K562 (cell line): Measurements from ENCODE around the gene SLC22A12. TPM values are rescaled to one million over a fixed set of nuclear protein-coding genes. Genes with fewer than 3 reads are reported as not detected.

Source experiments
- ETV6 ChIP-seq, 3 experiments: fragments of 150-350 bp in 1 of 3; sonication (generic) in 1 of 3; formaldehyde crosslinking in 1 of 3; IDR thresholded peaks; 2 replicates each; pipeline versions ENCODE4 v1.6.1 to v1.8.0; 2014 to 2022; ENCODE audit warnings: borderline replicate concordance in 2 of 3, low read depth in 2 of 3, antibody characterized with exemption in 1 of 3, low read length in 1 of 3, mild to moderate bottlenecking in 1 of 3, missing genetic modification reagents in 1 of 3
- FOXJ3 ChIP-seq: sonication (generic); formaldehyde crosslinking; IDR thresholded peaks from 2 replicates; pipeline ENCODE4 v1.4.0; 2020; ENCODE audit warnings: mild to moderate bottlenecking, missing genetic modification reagents
- FOXP1 ChIP-seq: sonication (generic); formaldehyde crosslinking; IDR thresholded peaks from 2 replicates; pipeline ENCODE4 v1.8.0; 2022; ENCODE audit warnings: mild to moderate bottlenecking, missing genetic modification reagents
- HDGF ChIP-seq: fragments of 450-650 bp; IDR thresholded peaks from 2 replicates; pipeline ENCODE4 v1.6.1; 2016
- JUND ChIP-seq, 2 experiments: IDR thresholded peaks; 2 replicates in 1 of 2; 3 replicates in 1 of 2; pipeline ENCODE4 v1.6.1; 2011; ENCODE audit warnings: borderline replicate concordance in 2 of 2, low read depth in 2 of 2, low read length in 2 of 2, improper control_type of control experiment in 1 of 2, missing biosample characterization in 1 of 2, missing genetic modification characterization in 1 of 2, missing genetic modification reagents in 1 of 2
- KDM5B ChIP-seq: fragments of 200-600 bp; sonication (generic); IDR thresholded peaks from 2 replicates; pipeline ENCODE4 v1.6.1; 2012; ENCODE audit warnings: low read depth, mild to moderate bottlenecking, moderate library complexity, low read length, control low read depth, inconsistent platforms; ENCODE audit not compliant: insufficient replicate concordance
- MAZ ChIP-seq, 2 experiments: fragments of 450-650 bp in 1 of 2; sonication (generic) in 1 of 2; formaldehyde crosslinking; IDR thresholded peaks in 1 of 2; conservative IDR thresholded peaks in 1 of 2; 2 replicates each; pipeline versions ENCODE4 v1.4.0 to v1.5.0; 2020; ENCODE audit warnings: mild to moderate bottlenecking in 1 of 2, missing genetic modification reagents in 1 of 2
- NBN ChIP-seq: fragments of 450-650 bp; IDR thresholded peaks from 2 replicates; pipeline ENCODE4 v1.6.1; 2016; ENCODE audit warnings: low read depth, mild to moderate bottlenecking
- SP2 ChIP-seq: IDR thresholded peaks from 2 replicates; pipeline ENCODE4 v1.6.1; 2011; ENCODE audit warnings: mild to moderate bottlenecking, low read depth, low read length, moderate library complexity; ENCODE audit not compliant: poor library complexity, severe bottlenecking; ENCODE audit errors: extremely low read depth
- TBL1XR1 ChIP-seq, 2 experiments: IDR thresholded peaks; 2 replicates each; pipeline ENCODE4 v1.6.1; 2012; ENCODE audit warnings: improper control_type of control experiment in 2 of 2, low read length in 2 of 2, mild to moderate bottlenecking in 1 of 2
- TBP ChIP-seq: optimal IDR thresholded peaks from 2 replicates; pipeline ENCODE3; 2011; ENCODE audit warnings: low read depth, low read length, improper control_type of control experiment
- TEAD2 ChIP-seq: fragments of 450-650 bp; IDR thresholded peaks from 2 replicates; pipeline ENCODE4 v1.6.1; 2016; ENCODE audit warnings: missing genetic modification characterization, control low read depth, missing compliant biosample characterization
- ZNF431 ChIP-seq: sonication (generic); formaldehyde crosslinking; IDR thresholded peaks from 2 replicates; pipeline ENCODE4 v1.8.0; 2022; ENCODE audit warnings: mild to moderate bottlenecking, missing genetic modification reagents
- ZNF584 ChIP-seq: fragments of 200-800 bp; sonication (Bioruptor generic); IDR thresholded peaks from 2 replicates; pipeline ENCODE4 v1.6.1; 2016; ENCODE audit warnings: low read depth, mild to moderate bottlenecking, missing genetic modification characterization, missing compliant biosample characterization
- polyA plus RNA-seq, 8 experiments: library from polyadenylated mRNA; depleted of rRNA in 4 of 8; stranded (reverse) in 5 of 8; unstranded in 3 of 8; fragments of >200 nt; fragmentation: Nextera tagmentation in 2 of 8; fragmentation: Illumina TruSeq in 1 of 8; extraction: Ambion mirVana in 2 of 8; extraction: Trizol in 1 of 8; gene quantifications; 2 replicates each; pipeline versions ENCODE4 v1.2.1 to v1.2.3, GENCODE V29; 2011 to 2014; ENCODE audit warnings: inconsistent platforms in 1 of 8, missing spikeins in 1 of 8
- total RNA-seq, 7 experiments: library from RNA; depleted of rRNA in 6 of 7; stranded (reverse); fragments of >200 nt in 6 of 7; fragmentation: Illumina TruSeq in 2 of 7; extraction: Trizol in 2 of 7; gene quantifications; 2 replicates each; pipeline versions ENCODE4 v1.2.1 to v1.2.3, GENCODE V29; 2011 to 2021; ENCODE audit warnings: low replicate concordance in 1 of 7
- TF ChIP-seq, protein P1 (sequence below): sonication (generic); formaldehyde crosslinking; IDR thresholded peaks from 2 replicates; pipeline ENCODE4 v1.8.1; 2023; ENCODE audit warnings: mild to moderate bottlenecking, missing genetic modification reagents, moderate library complexity
- TF ChIP-seq, protein P2 (sequence below): sonication (generic); formaldehyde crosslinking; IDR thresholded peaks from 2 replicates; pipeline ENCODE4 v1.8.0; 2022; ENCODE audit warnings: missing genetic modification reagents, mild to moderate bottlenecking, borderline replicate concordance
- TF ChIP-seq, protein P3 (sequence below): fragments of 250-450 bp; sonication (Bioruptor Pico); IDR thresholded peaks from 2 replicates; pipeline ENCODE4 v1.4.0; 2020; ENCODE audit warnings: mild to moderate bottlenecking, moderate library complexity
- TF ChIP-seq, protein P4 (sequence below), 2 experiments: fragments of 450-650 bp in 1 of 2; sonication (generic) in 1 of 2; formaldehyde crosslinking; conservative IDR thresholded peaks; 2 replicates each; pipeline versions ENCODE4 v1.4.0 to v1.8.1; 2020 to 2022; ENCODE audit warnings: mild to moderate bottlenecking in 1 of 2, missing genetic modification reagents in 1 of 2
- TF ChIP-seq, protein P5 (sequence below), 2 experiments: fragments of 450-650 bp; IDR thresholded peaks; 2 replicates each; pipeline ENCODE4 v1.6.1; 2016

SLC22A12 gene
- total and polyA plus RNA-seq, 9 of the 15 experiments (the other 6 are each of a cell fraction or from before 2014, with no cell fraction given), result not detected

DNA sequence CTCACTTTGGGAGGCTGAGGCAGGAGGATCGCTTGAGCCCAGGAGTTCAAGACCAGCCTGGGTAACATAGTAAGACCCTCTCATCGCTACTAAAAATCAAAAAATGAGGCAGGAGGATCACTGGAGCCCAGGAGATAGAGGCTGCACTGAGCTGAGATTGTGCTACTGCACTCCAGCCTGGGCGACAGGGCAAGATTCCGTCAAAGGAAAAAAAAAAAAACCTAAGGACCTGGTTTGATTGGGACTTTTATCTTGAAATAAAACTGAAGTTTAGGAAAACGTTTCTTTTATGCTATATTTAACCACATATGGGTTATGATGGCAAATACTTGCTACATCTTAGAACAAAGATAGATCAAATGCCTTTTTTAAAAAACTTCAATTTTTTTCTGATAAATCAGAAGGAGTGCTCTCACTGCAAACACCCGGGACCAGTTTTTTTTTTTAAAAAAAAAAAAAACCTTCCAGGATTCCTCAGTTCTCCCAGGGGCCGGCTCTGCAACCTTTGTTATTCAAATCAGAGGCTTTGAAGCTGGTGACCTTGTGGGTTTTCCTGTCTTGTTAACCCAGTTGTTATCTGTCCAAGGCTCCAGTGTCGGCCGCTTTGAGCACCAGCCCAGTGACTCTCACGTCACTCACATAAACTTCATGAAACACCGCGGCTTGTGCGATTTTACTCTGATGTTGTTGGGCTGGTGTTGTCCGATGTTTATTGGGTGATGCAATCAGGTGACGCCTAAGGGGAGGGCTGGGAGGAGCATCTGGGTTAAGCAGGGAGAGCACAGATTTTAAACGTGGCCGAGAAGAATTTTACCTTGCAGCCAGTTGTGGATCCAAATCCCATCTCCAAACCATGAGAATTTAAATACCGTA, 24.7 kb upstream of the SLC22A12 start (continued):
- TF ChIP-seq, protein P1, sequence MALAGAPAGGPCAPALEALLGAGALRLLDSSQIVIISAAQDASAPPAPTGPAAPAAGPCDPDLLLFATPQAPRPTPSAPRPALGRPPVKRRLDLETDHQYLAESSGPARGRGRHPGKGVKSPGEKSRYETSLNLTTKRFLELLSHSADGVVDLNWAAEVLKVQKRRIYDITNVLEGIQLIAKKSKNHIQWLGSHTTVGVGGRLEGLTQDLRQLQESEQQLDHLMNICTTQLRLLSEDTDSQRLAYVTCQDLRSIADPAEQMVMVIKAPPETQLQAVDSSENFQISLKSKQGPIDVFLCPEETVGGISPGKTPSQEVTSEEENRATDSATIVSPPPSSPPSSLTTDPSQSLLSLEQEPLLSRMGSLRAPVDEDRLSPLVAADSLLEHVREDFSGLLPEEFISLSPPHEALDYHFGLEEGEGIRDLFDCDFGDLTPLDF, result no peak
- TF ChIP-seq ETV6 (IDR thresholded peaks at IDR 0.05; ENCODE audit: borderline replicate concordance in 1 of 2, low read depth in 2 of 2, low read length in 1 of 2), result no peak
- no peak for TF ChIP-seq ETV6 (CRISPR knock-in tag; IDR thresholded peaks at IDR 0.05; ENCODE audit: borderline replicate concordance)
- TF ChIP-seq KDM5B, result no peak
- TF ChIP-seq JUND (IDR thresholded peaks at IDR 0.05; ENCODE audit: borderline replicate concordance, low read depth, low read length), result peak; percentile 89
- peak; percentile 60; the same call in 1 of the 3 replicates for TF ChIP-seq JUND (tag; IDR thresholded peaks at IDR 0.05; ENCODE audit: borderline replicate concordance, low read depth, low read length)
- no peak for TF ChIP-seq ZNF584 (CRISPR knock-in tag)
- no peak for TF ChIP-seq FOXP1 (CRISPR knock-in tag)
- TF ChIP-seq TBL1XR1 (IDR thresholded peaks at IDR 0.05; ENCODE audit: low read length in 2 of 2), result no peak
- TF ChIP-seq, protein P2, sequence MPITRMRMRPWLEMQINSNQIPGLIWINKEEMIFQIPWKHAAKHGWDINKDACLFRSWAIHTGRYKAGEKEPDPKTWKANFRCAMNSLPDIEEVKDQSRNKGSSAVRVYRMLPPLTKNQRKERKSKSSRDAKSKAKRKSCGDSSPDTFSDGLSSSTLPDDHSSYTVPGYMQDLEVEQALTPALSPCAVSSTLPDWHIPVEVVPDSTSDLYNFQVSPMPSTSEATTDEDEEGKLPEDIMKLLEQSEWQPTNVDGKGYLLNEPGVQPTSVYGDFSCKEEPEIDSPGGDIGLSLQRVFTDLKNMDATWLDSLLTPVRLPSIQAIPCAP (CRISPR knock-in tag), result no peak
- no peak for TF ChIP-seq ZNF431
- TF ChIP-seq, protein P3, sequence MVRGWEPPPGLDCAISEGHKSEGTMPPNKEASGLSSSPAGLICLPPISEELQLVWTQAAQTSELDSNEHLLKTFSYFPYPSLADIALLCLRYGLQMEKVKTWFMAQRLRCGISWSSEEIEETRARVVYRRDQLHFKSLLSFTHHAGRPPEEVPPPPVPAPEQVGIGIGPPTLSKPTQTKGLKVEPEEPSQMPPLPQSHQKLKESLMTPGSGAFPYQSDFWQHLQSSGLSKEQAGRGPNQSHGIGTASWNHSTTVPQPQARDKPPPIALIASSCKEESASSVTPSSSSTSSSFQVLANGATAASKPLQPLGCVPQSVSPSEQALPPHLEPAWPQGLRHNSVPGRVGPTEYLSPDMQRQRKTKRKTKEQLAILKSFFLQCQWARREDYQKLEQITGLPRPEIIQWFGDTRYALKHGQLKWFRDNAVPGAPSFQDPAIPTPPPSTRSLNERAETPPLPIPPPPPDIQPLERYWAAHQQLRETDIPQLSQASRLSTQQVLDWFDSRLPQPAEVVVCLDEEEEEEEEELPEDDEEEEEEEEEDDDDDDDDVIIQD (CRISPR knock-in tag), result no peak
- TF ChIP-seq FOXJ3 (CRISPR knock-in tag), result no peak
- TF ChIP-seq, protein P4, sequence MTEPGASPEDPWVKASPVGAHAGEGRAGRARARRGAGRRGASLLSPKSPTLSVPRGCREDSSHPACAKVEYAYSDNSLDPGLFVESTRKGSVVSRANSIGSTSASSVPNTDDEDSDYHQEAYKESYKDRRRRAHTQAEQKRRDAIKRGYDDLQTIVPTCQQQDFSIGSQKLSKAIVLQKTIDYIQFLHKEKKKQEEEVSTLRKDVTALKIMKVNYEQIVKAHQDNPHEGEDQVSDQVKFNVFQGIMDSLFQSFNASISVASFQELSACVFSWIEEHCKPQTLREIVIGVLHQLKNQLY (CRISPR knock-in tag; conservative IDR thresholded peaks at IDR 0.05), result no peak
- TF ChIP-seq, protein P5, sequence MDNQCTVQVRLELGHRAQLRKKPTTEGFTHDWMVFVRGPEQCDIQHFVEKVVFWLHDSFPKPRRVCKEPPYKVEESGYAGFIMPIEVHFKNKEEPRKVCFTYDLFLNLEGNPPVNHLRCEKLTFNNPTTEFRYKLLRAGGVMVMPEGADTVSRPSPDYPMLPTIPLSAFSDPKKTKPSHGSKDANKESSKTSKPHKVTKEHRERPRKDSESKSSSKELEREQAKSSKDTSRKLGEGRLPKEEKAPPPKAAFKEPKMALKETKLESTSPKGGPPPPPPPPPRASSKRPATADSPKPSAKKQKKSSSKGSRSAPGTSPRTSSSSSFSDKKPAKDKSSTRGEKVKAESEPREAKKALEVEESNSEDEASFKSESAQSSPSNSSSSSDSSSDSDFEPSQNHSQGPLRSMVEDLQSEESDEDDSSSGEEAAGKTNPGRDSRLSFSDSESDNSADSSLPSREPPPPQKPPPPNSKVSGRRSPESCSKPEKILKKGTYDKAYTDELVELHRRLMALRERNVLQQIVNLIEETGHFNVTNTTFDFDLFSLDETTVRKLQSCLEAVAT (IDR thresholded peaks at IDR 0.05), result no peak
- TF ChIP-seq TBP, result no peak
- 0 out of 4 replicates have a peak, but pooled peaks of 1 of the 2 experiments have one; percentile 37 for TF ChIP-seq MAZ (CRISPR knock-in tag; conservative IDR thresholded peaks at IDR 0.05 in 1 of 2, IDR thresholded peaks at IDR 0.05 in 1 of 2)
- no peak for TF ChIP-seq HDGF
- no peak for TF ChIP-seq TEAD2 (tag)
- TF ChIP-seq NBN, result no peak
- TF ChIP-seq SP2, result no peak
